ENCODE results near the gene PI4KB. TPM values are rescaled to one million over a fixed set of nuclear protein-coding genes. Genes with fewer than 3 reads are reported as not detected.

The PI4KB gene
- total and polyA plus RNA-seq, 9 of the 15 experiments (the other 6 are each of a cell fraction or from before 2014, with no cell fraction given), result 3.1 to 65.4 (median 45.1) TPM

- TF ChIP-seq ZNF318 (IDR thresholded peaks at IDR 0.05; ENCODE audit: borderline replicate concordance in 1 of 2, low read depth in 1 of 2) (no peak), U2AF2 (optimal IDR thresholded peaks at IDR 0.05; ENCODE audit: low read depth, low read length) (no peak), MECOM (CRISPR knock-in tag; IDR thresholded peaks at IDR 0.05) (no peak), TOE1 (IDR thresholded peaks at IDR 0.05; ENCODE audit: borderline replicate concordance) (no peak), TOE1 (CRISPR knock-in tag; IDR thresholded peaks at IDR 0.05; ENCODE audit: borderline replicate concordance, low read depth) (no peak), TFAP4 (CRISPR knock-in tag; IDR thresholded peaks at IDR 0.05; ENCODE audit: borderline replicate concordance) (no peak; the same call in none of the 2 replicates)
- TF ChIP-seq, protein P1, sequence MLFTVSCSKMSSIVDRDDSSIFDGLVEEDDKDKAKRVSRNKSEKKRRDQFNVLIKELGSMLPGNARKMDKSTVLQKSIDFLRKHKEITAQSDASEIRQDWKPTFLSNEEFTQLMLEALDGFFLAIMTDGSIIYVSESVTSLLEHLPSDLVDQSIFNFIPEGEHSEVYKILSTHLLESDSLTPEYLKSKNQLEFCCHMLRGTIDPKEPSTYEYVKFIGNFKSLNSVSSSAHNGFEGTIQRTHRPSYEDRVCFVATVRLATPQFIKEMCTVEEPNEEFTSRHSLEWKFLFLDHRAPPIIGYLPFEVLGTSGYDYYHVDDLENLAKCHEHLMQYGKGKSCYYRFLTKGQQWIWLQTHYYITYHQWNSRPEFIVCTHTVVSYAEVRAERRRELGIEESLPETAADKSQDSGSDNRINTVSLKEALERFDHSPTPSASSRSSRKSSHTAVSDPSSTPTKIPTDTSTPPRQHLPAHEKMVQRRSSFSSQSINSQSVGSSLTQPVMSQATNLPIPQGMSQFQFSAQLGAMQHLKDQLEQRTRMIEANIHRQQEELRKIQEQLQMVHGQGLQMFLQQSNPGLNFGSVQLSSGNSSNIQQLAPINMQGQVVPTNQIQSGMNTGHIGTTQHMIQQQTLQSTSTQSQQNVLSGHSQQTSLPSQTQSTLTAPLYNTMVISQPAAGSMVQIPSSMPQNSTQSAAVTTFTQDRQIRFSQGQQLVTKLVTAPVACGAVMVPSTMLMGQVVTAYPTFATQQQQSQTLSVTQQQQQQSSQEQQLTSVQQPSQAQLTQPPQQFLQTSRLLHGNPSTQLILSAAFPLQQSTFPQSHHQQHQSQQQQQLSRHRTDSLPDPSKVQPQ (CRISPR knock-in tag; IDR thresholded peaks at IDR 0.05; ENCODE audit: borderline replicate concordance), result no peak
- TF ChIP-seq, protein P2, sequence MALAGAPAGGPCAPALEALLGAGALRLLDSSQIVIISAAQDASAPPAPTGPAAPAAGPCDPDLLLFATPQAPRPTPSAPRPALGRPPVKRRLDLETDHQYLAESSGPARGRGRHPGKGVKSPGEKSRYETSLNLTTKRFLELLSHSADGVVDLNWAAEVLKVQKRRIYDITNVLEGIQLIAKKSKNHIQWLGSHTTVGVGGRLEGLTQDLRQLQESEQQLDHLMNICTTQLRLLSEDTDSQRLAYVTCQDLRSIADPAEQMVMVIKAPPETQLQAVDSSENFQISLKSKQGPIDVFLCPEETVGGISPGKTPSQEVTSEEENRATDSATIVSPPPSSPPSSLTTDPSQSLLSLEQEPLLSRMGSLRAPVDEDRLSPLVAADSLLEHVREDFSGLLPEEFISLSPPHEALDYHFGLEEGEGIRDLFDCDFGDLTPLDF (CRISPR knock-in tag; IDR thresholded peaks at IDR 0.05), result no peak
Observed at GRCh38 chr1:151281969-151282882, 45.0 kb downstream of the PI4KB start, which contains the start of gene ZNF687 (continued).
